HL-60 (cell line): ENCODE data around the gene MZB1.
A peak's percentile ranks its signal among the peaks of the same experiment; 100 is the strongest.

Experiments
- DNase-seq, 2 experiments: peaks; one replicate each; pipeline ENCODE4 v3.0.0-alpha.2; 2010 to 2020; ENCODE audit warnings: low read depth in 1 of 2, low spot score in 1 of 2
- H3K27ac ChIP-seq: fragments of 250-450 bp; sonication (Bioruptor Pico); replicated peaks from 2 replicates; pipeline ENCODE4 v1.5.1; 2020; ENCODE audit warnings: mild to moderate bottlenecking, moderate library complexity
- H3K27me3 ChIP-seq: fragments of 250-450 bp; sonication (Bioruptor Pico); 2 replicates; pipeline ENCODE4 v1.5.1; 2021; ENCODE audit warnings: mild to moderate bottlenecking, moderate library complexity; ENCODE audit not compliant: insufficient read depth, poor library complexity, severe bottlenecking
- H3K4me3 ChIP-seq: replicated peaks from 2 replicates; pipeline ENCODE4 v1.5.1; 2011; ENCODE audit warnings: mild to moderate bottlenecking, control low read depth, low read length; ENCODE audit not compliant: insufficient read depth
- GABPA ChIP-seq: IDR thresholded peaks from 2 replicates; pipeline ENCODE4 v1.6.1; 2012; ENCODE audit warnings: low read depth
- POLR2AphosphoS5 ChIP-seq: IDR thresholded peaks from 2 replicates; pipeline ENCODE4 v1.6.1; 2012; ENCODE audit warnings: low read depth
- SPI1 ChIP-seq: IDR thresholded peaks from 2 replicates; pipeline ENCODE4 v1.6.1; 2012; ENCODE audit warnings: low read depth, mild to moderate bottlenecking, borderline replicate concordance
- TF ChIP-seq, protein P1 (sequence below): IDR thresholded peaks from 2 replicates; pipeline ENCODE4 v1.6.1; 2012; ENCODE audit warnings: low read depth; ENCODE audit not compliant: insufficient replicate concordance
- TF ChIP-seq, protein P2 (sequence below): IDR thresholded peaks from one replicate; pipeline ENCODE4 v1.5.1; 2011; ENCODE audit warnings: low read length, control low read depth, inconsistent platforms; ENCODE audit not compliant: insufficient read depth

The MZB1 gene

DNA sequence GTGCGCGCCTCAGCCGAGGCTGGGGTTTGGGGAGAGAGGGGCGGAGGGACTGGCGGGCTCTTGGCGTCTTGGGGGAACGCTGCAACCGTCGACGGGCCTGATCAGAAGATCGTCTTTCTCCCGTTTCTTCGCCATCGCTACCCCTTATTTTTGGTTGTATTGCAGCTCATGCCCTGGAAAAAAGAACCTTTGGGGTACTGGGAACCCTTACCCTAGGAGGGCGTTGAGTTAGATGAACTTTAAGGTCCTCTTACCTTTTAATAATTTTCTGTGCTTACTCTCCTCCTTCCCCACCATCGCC lies 47.3 kb downstream of the MZB1 start:
- Histone ChIP-seq H3K27ac (peak overlapping the region; percentile 88), H3K4me3 (peak overlapping the region; percentile 82)
- no peak for DNase-seq

DNA sequence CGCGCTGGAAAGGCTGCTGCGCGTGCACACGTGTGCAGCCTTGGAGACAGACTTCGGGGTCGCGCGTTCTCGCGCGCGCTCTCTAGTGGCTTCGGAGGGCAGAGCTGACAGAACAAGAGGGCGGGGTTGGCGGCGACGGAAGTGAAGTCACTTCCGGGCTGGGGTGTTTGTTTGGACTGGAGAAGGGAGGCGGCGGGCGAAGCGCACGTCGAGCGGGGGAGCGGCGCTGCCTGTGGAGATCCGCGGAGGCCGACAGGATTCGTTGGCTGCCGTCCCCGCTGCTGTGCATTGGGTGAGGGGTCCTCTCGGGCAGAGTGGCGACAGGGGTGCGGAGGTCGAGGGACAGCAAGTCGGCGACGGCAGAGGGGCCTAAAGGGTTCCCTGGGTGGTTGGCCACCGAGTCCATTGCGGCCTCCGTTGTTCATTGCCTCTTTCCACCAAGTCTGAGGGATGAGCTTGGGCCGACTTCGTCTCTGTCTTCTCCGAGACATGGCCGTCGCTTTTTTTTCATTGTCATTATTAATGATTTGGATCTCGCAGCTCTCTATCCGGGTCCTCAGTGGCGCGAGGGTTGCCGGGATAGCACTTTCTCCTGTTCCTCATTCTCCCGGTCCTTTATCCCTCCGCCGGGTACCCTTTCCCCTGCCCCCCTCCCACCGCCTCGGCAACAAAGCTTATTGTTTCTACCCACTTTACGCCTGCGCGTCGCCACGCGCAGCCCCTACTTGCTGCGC lies 47.9 kb downstream of the MZB1 start, which contains the start of gene PAIP2:
Gene PAIP2 (plus strand): TSS at position 166 of the 734 bp plus-strand sequence. CDS start 21,931 bp downstream, outside the sequence.
- no peaks in the 10 kb centered on the region for H3K27me3 ChIP-seq
- peak; percentile 86 to 92 for DNase-seq
- peak; percentile 55; the same call in 1 of the 2 replicates for TF ChIP-seq SPI1
- peak; percentile 81 for TF ChIP-seq POLR2AphosphoS5
- TF ChIP-seq, protein P1, sequence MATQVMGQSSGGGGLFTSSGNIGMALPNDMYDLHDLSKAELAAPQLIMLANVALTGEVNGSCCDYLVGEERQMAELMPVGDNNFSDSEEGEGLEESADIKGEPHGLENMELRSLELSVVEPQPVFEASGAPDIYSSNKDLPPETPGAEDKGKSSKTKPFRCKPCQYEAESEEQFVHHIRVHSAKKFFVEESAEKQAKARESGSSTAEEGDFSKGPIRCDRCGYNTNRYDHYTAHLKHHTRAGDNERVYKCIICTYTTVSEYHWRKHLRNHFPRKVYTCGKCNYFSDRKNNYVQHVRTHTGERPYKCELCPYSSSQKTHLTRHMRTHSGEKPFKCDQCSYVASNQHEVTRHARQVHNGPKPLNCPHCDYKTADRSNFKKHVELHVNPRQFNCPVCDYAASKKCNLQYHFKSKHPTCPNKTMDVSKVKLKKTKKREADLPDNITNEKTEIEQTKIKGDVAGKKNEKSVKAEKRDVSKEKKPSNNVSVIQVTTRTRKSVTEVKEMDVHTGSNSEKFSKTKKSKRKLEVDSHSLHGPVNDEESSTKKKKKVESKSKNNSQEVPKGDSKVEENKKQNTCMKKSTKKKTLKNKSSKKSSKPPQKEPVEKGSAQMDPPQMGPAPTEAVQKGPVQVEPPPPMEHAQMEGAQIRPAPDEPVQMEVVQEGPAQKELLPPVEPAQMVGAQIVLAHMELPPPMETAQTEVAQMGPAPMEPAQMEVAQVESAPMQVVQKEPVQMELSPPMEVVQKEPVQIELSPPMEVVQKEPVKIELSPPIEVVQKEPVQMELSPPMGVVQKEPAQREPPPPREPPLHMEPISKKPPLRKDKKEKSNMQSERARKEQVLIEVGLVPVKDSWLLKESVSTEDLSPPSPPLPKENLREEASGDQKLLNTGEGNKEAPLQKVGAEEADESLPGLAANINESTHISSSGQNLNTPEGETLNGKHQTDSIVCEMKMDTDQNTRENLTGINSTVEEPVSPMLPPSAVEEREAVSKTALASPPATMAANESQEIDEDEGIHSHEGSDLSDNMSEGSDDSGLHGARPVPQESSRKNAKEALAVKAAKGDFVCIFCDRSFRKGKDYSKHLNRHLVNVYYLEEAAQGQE, result no peak
- TF ChIP-seq, protein P2, sequence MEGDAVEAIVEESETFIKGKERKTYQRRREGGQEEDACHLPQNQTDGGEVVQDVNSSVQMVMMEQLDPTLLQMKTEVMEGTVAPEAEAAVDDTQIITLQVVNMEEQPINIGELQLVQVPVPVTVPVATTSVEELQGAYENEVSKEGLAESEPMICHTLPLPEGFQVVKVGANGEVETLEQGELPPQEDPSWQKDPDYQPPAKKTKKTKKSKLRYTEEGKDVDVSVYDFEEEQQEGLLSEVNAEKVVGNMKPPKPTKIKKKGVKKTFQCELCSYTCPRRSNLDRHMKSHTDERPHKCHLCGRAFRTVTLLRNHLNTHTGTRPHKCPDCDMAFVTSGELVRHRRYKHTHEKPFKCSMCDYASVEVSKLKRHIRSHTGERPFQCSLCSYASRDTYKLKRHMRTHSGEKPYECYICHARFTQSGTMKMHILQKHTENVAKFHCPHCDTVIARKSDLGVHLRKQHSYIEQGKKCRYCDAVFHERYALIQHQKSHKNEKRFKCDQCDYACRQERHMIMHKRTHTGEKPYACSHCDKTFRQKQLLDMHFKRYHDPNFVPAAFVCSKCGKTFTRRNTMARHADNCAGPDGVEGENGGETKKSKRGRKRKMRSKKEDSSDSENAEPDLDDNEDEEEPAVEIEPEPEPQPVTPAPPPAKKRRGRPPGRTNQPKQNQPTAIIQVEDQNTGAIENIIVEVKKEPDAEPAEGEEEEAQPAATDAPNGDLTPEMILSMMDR, result peak; percentile 11
- TF ChIP-seq GABPA, result peak; percentile 76
- peak within 1 kb of the TSS; percentile 82 for H3K4me3 ChIP-seq
- H3K27ac ChIP-seq, result peak within 1 kb of the TSS; percentile 88

More for the DNA sequence above, 47.3 kb downstream of the MZB1 start:
- H3K27me3 ChIP-seq, result no peaks in the 10 kb centered on the region
- TF ChIP-seq, protein P2, result no peak
- TF ChIP-seq POLR2AphosphoS5 (no peak), SPI1 (no peak), GABPA (no peak)
- TF ChIP-seq, protein P1, result no peak

DNA sequence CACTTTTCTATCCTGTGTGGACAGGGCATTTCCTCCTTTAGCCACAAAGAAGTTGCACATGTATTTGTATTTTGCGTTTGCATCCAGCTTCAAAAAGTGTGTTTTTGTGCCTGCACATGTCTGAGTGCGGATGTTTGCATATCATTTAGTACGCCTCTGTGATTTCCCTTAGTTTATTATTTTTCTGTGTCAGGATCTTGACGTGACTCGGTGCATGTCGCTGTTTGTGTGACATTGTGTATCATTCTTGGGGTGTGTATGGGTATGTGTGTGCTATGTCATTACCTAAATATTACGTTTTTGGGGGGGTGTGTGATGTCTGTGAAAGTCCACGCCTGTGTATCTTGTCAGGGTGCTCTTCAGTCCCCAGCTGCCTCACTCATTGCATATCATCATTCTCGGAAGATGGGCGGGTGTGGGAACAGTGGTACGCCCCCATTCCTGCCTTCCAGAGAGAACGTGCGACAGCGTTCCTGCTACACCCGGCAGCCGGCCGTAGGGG lies 48.5 kb downstream of the MZB1 start:
- DNase-seq, result no peak
- Histone ChIP-seq H3K27me3 (no peaks in the 10 kb centered on the region), H3K27ac (no peak overlapping the region), H3K4me3 (peak overlapping the region; percentile 82)
- no peak for TF ChIP-seq SPI1
- TF ChIP-seq GABPA, result no peak
- TF ChIP-seq POLR2AphosphoS5, result no peak
- TF ChIP-seq, protein P1, result no peak
- TF ChIP-seq, protein P2, result no peak
